Esophagus squamous epithelium (tissue), 5 donors: Measurements from ENCODE around the gene LGR6. TPM values are rescaled to one million over a fixed set of nuclear protein-coding genes. Genes with fewer than 3 reads are reported as not detected.

Experiments
- DNase-seq: peaks from one replicate; lab custom pipeline; 2025; lab: John Stamatoyannopoulos, UW
- H3K27ac ChIP-seq, 4 donors: fragments of 200-600 bp; sonication (generic); one replicate each; pipeline ENCODE4 v1.5.1; 2016 to 2019; ENCODE audit warnings: mild to moderate bottlenecking in 1 of 4
- H3K27me3 ChIP-seq, 4 donors: fragments of 200-600 bp; sonication (generic); 1 replicate in 3 of 4; 2 replicates in 1 of 4; pipeline versions ENCODE4 v1.5.1 to v1.6.0; 2017 to 2021; ENCODE audit warnings: antibody characterized with exemption in 1 of 4
- H3K36me3 ChIP-seq, 3 donors: fragments of 200-600 bp; sonication (generic); one replicate each; pipeline ENCODE4 v1.5.1; 2016 to 2019
- H3K4me1 ChIP-seq, 3 donors: fragments of 200-600 bp; sonication (generic); one replicate each; pipeline ENCODE4 v1.5.1; 2017 to 2019
- H3K4me3 ChIP-seq, 4 donors: fragments of 200-600 bp; sonication (generic); 1 replicate in 3 of 4; 2 replicates in 1 of 4; pipeline ENCODE4 v1.5.1; 2016 to 2019; ENCODE audit warnings: mild to moderate bottlenecking in 2 of 4, moderate library complexity in 1 of 4
- H3K9me3 ChIP-seq, 3 donors: fragments of 200-600 bp; sonication (generic); one replicate each; pipeline ENCODE4 v1.5.1; 2016 to 2019
- CTCF ChIP-seq, 6 experiments: fragments of 450-650 bp in 4 of 6; fragments of 200-600 bp in 2 of 6; sonication (generic) in 2 of 6; IDR thresholded peaks; one replicate each; pipeline ENCODE4 v1.5.1; 2016 to 2019; ENCODE audit warnings: antibody characterized with exemption in 6 of 6, mild to moderate bottlenecking in 4 of 6, moderate library complexity in 4 of 6
- POLR2A ChIP-seq, 4 donors: fragments of 450-650 bp; IDR thresholded peaks; one replicate each; pipeline ENCODE4 v1.6.1; 2017; ENCODE audit warnings: antibody characterized with exemption in 4 of 4, mild to moderate bottlenecking in 4 of 4, moderate library complexity in 3 of 4
- WGBS, 2 donors: methylation state at CpG; one replicate each; pipeline ENCODE4 v1.1.5; 2018; 5-methylcytosine and 5-hydroxymethylcytosine counted together
- intact Hi-C: fragments of 100-400 bp; cut with DNase I; formaldehyde crosslinking; loops from one replicate; pipeline ENCODE4 v1.15.0; 2022
- total RNA-seq, 4 donors: library from RNA; depleted of rRNA; stranded (reverse); fragments of >200 nt; gene quantifications; one replicate each; pipeline ENCODE4 v1.1.0, GENCODE V29; 2016
- donor health status: DM: yes; HTN: yes; CAD: no.

The LGR6 gene
- total RNA-seq, 4 donors from 2014 or later = 0.53 to 6.4 (median 2.9) TPM

- DNase-seq = no peak
- no peak overlapping the region for H3K27ac ChIP-seq
- H3K9me3 ChIP-seq = no peaks in the 10 kb centered on the region
- H3K4me3 ChIP-seq = no peak overlapping the region
- peaks cover 0 to 51% (median 0%) of the 10 kb centered on the region in 4 donors for H3K27me3 ChIP-seq
- no peak for TF ChIP-seq CTCF (IDR thresholded peaks at IDR 0.05)
- no peak for TF ChIP-seq POLR2A (IDR thresholded peaks at IDR 0.05)
- intact Hi-C loops = no loop called here
- peaks cover 12 to 31% (median 14%) of the 10 kb centered on the region in 3 donors for H3K4me1 ChIP-seq
- WGBS, 2 donors = 80 to 82% methylated on average over 13 of the region's 13 CpGs
- no peaks in the 10 kb centered on the region for H3K36me3 ChIP-seq
Observed at GRCh38 chr1:202203238-202204039, 9.8 kb downstream of the LGR6 start.

GRCh38 chr1:202204065-202204464 lies 10.5 kb downstream of the LGR6 start:
- no peak for DNase-seq
- 43 to 44% methylated on average over 1 of the region's 1 CpG for WGBS, 2 donors
- Histone ChIP-seq H3K9me3 (no peaks in the 10 kb centered on the region), H3K4me3 (no peak overlapping the region), H3K36me3 (no peaks in the 10 kb centered on the region), H3K27ac (no peak overlapping the region), H3K27me3 (peaks cover 0 to 51% (median 0%) of the 10 kb centered on the region in 4 donors), H3K4me1 (peaks cover 11 to 26% (median 12%) of the 10 kb centered on the region in 3 donors)
- TF ChIP-seq POLR2A (IDR thresholded peaks at IDR 0.05) = no peak
- TF ChIP-seq CTCF (IDR thresholded peaks at IDR 0.05) = no peak
- intact Hi-C loops = no loop called here

GRCh38 chr1:202205523-202206190 lies 12.1 kb downstream of the LGR6 start:
- H3K9me3 ChIP-seq = no peaks in the 10 kb centered on the region
- peak in 2 of 6 experiments; percentile 4 to 24 for TF ChIP-seq CTCF (IDR thresholded peaks at IDR 0.05)
- no peak for TF ChIP-seq POLR2A (IDR thresholded peaks at IDR 0.05)
- H3K4me1 ChIP-seq = peaks cover 0 to 10% (median 0%) of the 10 kb centered on the region in 3 donors
- H3K4me3 ChIP-seq = no peak overlapping the region
- no peak for DNase-seq
- intact Hi-C loops = no loop called here
- no peak overlapping the region for H3K27ac ChIP-seq
- H3K36me3 ChIP-seq = no peaks in the 10 kb centered on the region
- H3K27me3 ChIP-seq = peaks cover 0 to 49% (median 0%) of the 10 kb centered on the region in 4 donors
- WGBS, 2 donors = 56 to 65% methylated on average over 4 to 5 of the region's 5 CpGs

DNA sequence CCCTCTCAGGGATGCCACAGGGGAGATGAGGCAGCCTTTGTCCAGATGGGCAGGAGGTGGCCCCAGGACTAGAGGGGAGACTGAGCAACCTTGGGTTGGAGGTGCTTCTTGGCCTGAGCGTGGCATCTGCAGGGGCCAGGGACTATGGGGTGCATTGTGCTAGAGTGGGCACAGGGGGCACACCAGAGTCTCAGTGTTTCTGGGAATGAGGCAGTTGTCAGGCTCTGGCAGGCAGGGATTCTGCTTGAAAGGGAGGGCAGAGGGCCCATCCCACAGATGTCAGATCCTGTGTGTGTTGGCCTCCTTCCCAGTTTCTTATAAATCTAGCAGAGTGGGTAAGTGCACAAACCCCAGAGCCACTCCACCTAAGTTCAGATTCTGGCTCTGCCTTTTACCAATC lies 13.7 kb downstream of the LGR6 start:
- DNase-seq = no peak
- TF ChIP-seq CTCF (IDR thresholded peaks at IDR 0.05) (peak in 1 of 6 experiments; percentile 6), POLR2A (IDR thresholded peaks at IDR 0.05) (no peak)
- no peak overlapping the region for H3K4me3 ChIP-seq
- H3K36me3 ChIP-seq = no peaks in the 10 kb centered on the region
- no peaks in the 10 kb centered on the region for H3K9me3 ChIP-seq
- peaks cover 0 to 6% (median 0%) of the 10 kb centered on the region in 3 donors for H3K4me1 ChIP-seq
- 29 to 86% methylated on average over 1 of the region's 1 CpG for WGBS, 2 donors
- peaks cover 0 to 57% (median 0%) of the 10 kb centered on the region in 4 donors for H3K27me3 ChIP-seq
- H3K27ac ChIP-seq = no peak overlapping the region
- intact Hi-C loops = no loop called here

GRCh38 chr1:202208351-202208857 lies 14.8 kb downstream of the LGR6 start:
- intact Hi-C loops = no loop called here
- Histone ChIP-seq H3K4me1 (peaks cover 0 to 6% (median 0%) of the 10 kb centered on the region in 3 donors), H3K4me3 (no peak overlapping the region), H3K27me3 (peaks cover 0 to 64% (median 0%) of the 10 kb centered on the region in 4 donors), H3K9me3 (no peaks in the 10 kb centered on the region), H3K27ac (no peak overlapping the region), H3K36me3 (no peaks in the 10 kb centered on the region)
- WGBS, 2 donors = 73 to 87% methylated on average over 10 to 11 of the region's 11 CpGs
- DNase-seq = no peak
- TF ChIP-seq POLR2A (IDR thresholded peaks at IDR 0.05) (no peak), CTCF (IDR thresholded peaks at IDR 0.05) (no peak)
